ENCODE measurements around the gene WLS. TPM values are rescaled to one million over a fixed set of nuclear protein-coding genes. Genes with fewer than 3 reads are reported as not detected.
A peak's percentile ranks its signal among the peaks of the same experiment; 100 is the strongest.
"Not testable (repeated sequence)": the region's sequence is repeated elsewhere in the genome, so short reads cannot be mapped to it uniquely, and the experiment has no call there.

Gene WLS
- total and polyA plus RNA-seq, 7 donors = 12.6 to 188 (median 99.2) TPM

- TF ChIP-seq POLR2AphosphoS5 (IDR thresholded peaks at IDR 0.05) (no peak), EP300 (IDR thresholded peaks at IDR 0.05) (no peak), CTCF (IDR thresholded peaks at IDR 0.05) (no peak), POLR2A (IDR thresholded peaks at IDR 0.05) (no peak)
Measured at GRCh38 chr1:68165665-68166064, 66.7 kb downstream of the WLS start.

DNA sequence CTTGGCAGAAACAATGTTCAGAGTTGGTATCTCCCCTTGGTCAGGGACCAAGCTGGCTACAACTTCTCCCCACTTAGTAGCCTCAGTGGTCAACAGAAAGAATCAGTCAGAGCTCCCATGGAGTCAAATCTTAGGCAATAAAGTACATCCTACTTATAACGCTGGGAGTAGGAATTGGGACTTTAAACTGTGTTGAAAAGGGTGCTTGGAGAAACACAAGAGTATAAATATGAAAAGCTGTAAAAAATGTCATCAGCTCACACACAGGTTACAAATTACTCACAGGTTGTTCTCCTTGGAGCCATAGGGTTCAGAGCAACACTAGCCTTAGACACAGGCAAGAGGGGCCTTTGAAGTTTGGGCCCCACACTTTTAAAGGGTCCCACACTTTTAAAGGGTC is 67.4 kb downstream of the WLS start:
- H3K36me3 ChIP-seq = peaks cover 0 to 11% (median 3%) of the 10 kb centered on the region in 4 donors
- no peaks in the 10 kb centered on the region for H3K27me3 ChIP-seq
- H3K27ac ChIP-seq = no peak overlapping the region
- DNase-seq = no peak
- H3K9me3 ChIP-seq = no peaks in the 10 kb centered on the region
- 36 to 71% methylated on average over 1 of the region's 1 CpG for WGBS, 2 donors
- H3K4me1 ChIP-seq = peaks cover 0 to 33% (median 27%) of the 10 kb centered on the region in 4 donors
- no peak overlapping the region for H3K4me3 ChIP-seq
- TF ChIP-seq POLR2AphosphoS5 (IDR thresholded peaks at IDR 0.05) (no peak), EP300 (IDR thresholded peaks at IDR 0.05) (no peak), CTCF (IDR thresholded peaks at IDR 0.05) (no peak), POLR2A (IDR thresholded peaks at IDR 0.05) (no peak)
- intact Hi-C loops (cut with DNase I) = no loop called here

More at GRCh38 chr1:68165665-68166064, 66.7 kb downstream of the WLS start:
- Histone ChIP-seq H3K27me3 (no peaks in the 10 kb centered on the region), H3K36me3 (peaks cover 0 to 11% (median 3%) of the 10 kb centered on the region in 4 donors), H3K4me1 (peaks cover 0 to 33% (median 27%) of the 10 kb centered on the region in 4 donors), H3K27ac (peak overlapping the region in 1 of 4 donors; percentile 48), H3K4me3 (no peak overlapping the region), H3K9me3 (no peaks in the 10 kb centered on the region)
- no peak for DNase-seq
- intact Hi-C loops (cut with DNase I) = no loop called here
- WGBS, 2 donors = 91% methylated on average over 5 of the region's 5 CpGs

DNA sequence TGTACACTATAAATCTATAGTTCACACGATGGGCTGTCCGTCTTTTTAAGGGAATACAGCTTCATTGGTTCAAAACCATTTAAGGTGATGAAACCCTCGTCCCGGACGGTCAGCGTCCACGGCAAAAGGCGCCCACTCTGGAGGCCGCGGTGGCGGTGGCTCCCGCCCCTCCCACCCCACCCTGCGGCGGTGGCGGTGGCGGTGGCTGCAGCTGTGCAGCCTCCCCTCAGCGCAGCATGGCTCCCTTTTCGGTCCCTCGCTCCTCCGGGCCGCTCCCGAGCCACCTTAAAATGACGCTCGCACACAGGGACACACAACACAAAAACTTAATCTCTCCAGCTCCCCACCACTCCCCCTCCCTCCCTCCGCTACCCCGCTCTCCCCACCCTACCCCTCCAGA is 69.1 kb downstream of the WLS start:
- Histone ChIP-seq H3K36me3 (peaks cover 6 to 23% (median 10%) of the 10 kb centered on the region in 4 donors), H3K27ac (no peak overlapping the region), H3K4me3 (no peak overlapping the region), H3K27me3 (no peaks in the 10 kb centered on the region), H3K9me3 (no peaks in the 10 kb centered on the region), H3K4me1 (peaks cover 0 to 19% (median 14%) of the 10 kb centered on the region in 4 donors)
- intact Hi-C loops (cut with DNase I) = no loop called here
- no peak for DNase-seq
- WGBS, 2 donors = 98% methylated on average over 26 of the region's 26 CpGs
- no peak for TF ChIP-seq EP300 (IDR thresholded peaks at IDR 0.05)

- WGBS, 2 donors = 93 to 96% methylated on average over 16 of the region's 16 CpGs
- no peak for TF ChIP-seq POLR2A (IDR thresholded peaks at IDR 0.05)
- peak in 1 of 4 experiments; percentile 13 for TF ChIP-seq CTCF (IDR thresholded peaks at IDR 0.05)
- Histone ChIP-seq H3K9me3 (no peaks in the 10 kb centered on the region), H3K27ac (no peak overlapping the region), H3K27me3 (no peaks in the 10 kb centered on the region), H3K36me3 (peaks cover 6 to 28% (median 14%) of the 10 kb centered on the region in 4 donors), H3K4me3 (no peak overlapping the region), H3K4me1 (peaks cover 0 to 14% (median 12%) of the 10 kb centered on the region in 4 donors)
- DNase-seq = no peak
- intact Hi-C loops (cut with DNase I) = no loop called here
Measured at GRCh38 chr1:68162761-68163160, 69.6 kb downstream of the WLS start.

- H3K9me3 ChIP-seq; H3K27ac ChIP-seq; intact Hi-C loops (cut with DNase I); H3K27me3 ChIP-seq; H3K4me3 ChIP-seq; H3K4me1 ChIP-seq; DNase-seq: not testable (repeated sequence)
- peaks cover 6 to 39% (median 16%) of the 10 kb centered on the region in 4 donors for H3K36me3 ChIP-seq
- 93 to 94% methylated on average over 12 of the region's 12 CpGs for WGBS, 2 donors
Measured at GRCh38 chr1:68161672-68162071, 70.7 kb downstream of the WLS start.

- peaks cover 6 to 44% (median 18%) of the 10 kb centered on the region in 4 donors for H3K36me3 ChIP-seq
- intact Hi-C loops (cut with DNase I); DNase-seq; H3K27ac ChIP-seq; H3K9me3 ChIP-seq; H3K27me3 ChIP-seq; H3K4me1 ChIP-seq; H3K4me3 ChIP-seq: not testable (repeated sequence)
- 50 to 63% methylated on average over 2 of the region's 2 CpGs for WGBS, 2 donors
Measured at GRCh38 chr1:68160935-68161334, 71.4 kb downstream of the WLS start.
